Body of pancreas (tissue), 4 donors: ENCODE results near the gene PPP1R15B. TPM values are rescaled to one million over a fixed set of nuclear protein-coding genes. Genes with fewer than 3 reads are reported as not detected.

ENCODE experiments used
- ATAC-seq: fragments of 150-250 bp; one replicate; pipeline ENCODE4 v1.9.1; 2016
- DNase-seq, 4 donors: peaks; one replicate each; pipeline ENCODE4 v3.0.0-alpha.2; 2019
- H3K27ac ChIP-seq, 4 donors: fragments of 200-600 bp; sonication (generic); 1 replicate in 3 of 4; 2 replicates in 1 of 4; pipeline versions ENCODE4 v1.5.1 to v1.6.1; 2016 to 2019; ENCODE audit warnings: mild to moderate bottlenecking in 1 of 4, mixed read lengths in 1 of 4, moderate library complexity in 1 of 4
- H3K27me3 ChIP-seq, 2 donors: fragments of 200-600 bp; sonication (generic); one replicate each; pipeline ENCODE4 v1.6.0; 2016; ENCODE audit warnings: mild to moderate bottlenecking in 1 of 2
- H3K36me3 ChIP-seq, 2 donors: fragments of 200-600 bp; sonication (generic); replicated peaks in 1 of 2; 2 replicates each; pipeline ENCODE4 v1.5.1; 2016; ENCODE audit warnings: low read depth in 2 of 2; ENCODE audit not compliant: insufficient read depth in 1 of 2
- H3K4me1 ChIP-seq: fragments of 200-600 bp; sonication (generic); one replicate; pipeline ENCODE4 v1.6.0; 2016
- H3K4me3 ChIP-seq, 2 donors: fragments of 200-600 bp; sonication (generic); 1 replicate in 1 of 2; 2 replicates in 1 of 2; pipeline ENCODE4 v1.5.1; 2016 to 2019
- H3K9me3 ChIP-seq, 3 donors: fragments of 200-600 bp; sonication (generic); 1 replicate in 2 of 3; 2 replicates in 1 of 3; pipeline ENCODE4 v1.5.1; 2016
- POLR2A ChIP-seq, 3 donors: fragments of 450-650 bp; IDR thresholded peaks; one replicate each; pipeline ENCODE4 v1.6.1; 2016; ENCODE audit warnings: antibody characterized with exemption in 3 of 3, mild to moderate bottlenecking in 2 of 3
- WGBS, 2 donors: methylation state at CpG; one replicate each; pipeline ENCODE4 v1.1.5; 2017; 5-methylcytosine and 5-hydroxymethylcytosine counted together
- intact Hi-C: fragments of 100-400 bp; cut with DNase I; formaldehyde crosslinking; loops from one replicate; pipeline ENCODE4 v1.15.1; 2023
- total RNA-seq, 2 donors: library from RNA; depleted of rRNA; stranded (reverse); fragments of >200 nt; gene quantifications; one replicate each; pipeline ENCODE4 v1.1.0, GENCODE V29; 2016
- TF ChIP-seq, protein P1 (sequence below), 7 experiments: fragments of 450-650 bp in 4 of 7; fragments of 200-600 bp in 3 of 7; sonication (generic) in 3 of 7; IDR thresholded peaks; one replicate each; pipeline ENCODE4 v1.5.1; 2016 to 2019; ENCODE audit warnings: antibody characterized with exemption in 7 of 7

PPP1R15B gene
- total RNA-seq, 2 donors from 2014 or later: 32.9 to 34.3 TPM

DNA sequence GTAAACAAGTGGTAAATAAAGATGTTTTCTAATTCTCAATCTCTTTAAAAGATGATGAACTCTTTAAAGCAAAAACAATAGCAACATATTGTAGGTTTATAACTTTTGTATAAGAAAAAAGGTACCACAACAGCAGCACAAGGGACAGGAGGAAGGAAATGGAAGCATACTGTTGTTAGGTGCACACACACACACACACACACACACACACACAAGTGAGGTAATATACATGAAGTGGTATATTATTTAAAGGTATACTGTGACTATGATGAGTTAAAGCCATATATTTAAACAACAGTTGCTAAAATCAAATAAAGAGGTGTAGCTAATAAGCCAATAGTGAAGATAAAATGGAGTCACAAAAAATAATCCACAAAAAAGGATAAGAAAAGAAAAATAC is 20.0 kb downstream of the PPP1R15B start:
- DNase-seq (no peak), ATAC-seq (no peak)
- peak overlapping the region in 1 of 4 donors; percentile 35 for H3K27ac ChIP-seq
- no peaks in the 10 kb centered on the region for H3K9me3 ChIP-seq
- no peaks in the 10 kb centered on the region for H3K36me3 ChIP-seq
- H3K27me3 ChIP-seq: no peaks in the 10 kb centered on the region
- TF ChIP-seq POLR2A (IDR thresholded peaks at IDR 0.05): no peak
- TF ChIP-seq, protein P1, sequence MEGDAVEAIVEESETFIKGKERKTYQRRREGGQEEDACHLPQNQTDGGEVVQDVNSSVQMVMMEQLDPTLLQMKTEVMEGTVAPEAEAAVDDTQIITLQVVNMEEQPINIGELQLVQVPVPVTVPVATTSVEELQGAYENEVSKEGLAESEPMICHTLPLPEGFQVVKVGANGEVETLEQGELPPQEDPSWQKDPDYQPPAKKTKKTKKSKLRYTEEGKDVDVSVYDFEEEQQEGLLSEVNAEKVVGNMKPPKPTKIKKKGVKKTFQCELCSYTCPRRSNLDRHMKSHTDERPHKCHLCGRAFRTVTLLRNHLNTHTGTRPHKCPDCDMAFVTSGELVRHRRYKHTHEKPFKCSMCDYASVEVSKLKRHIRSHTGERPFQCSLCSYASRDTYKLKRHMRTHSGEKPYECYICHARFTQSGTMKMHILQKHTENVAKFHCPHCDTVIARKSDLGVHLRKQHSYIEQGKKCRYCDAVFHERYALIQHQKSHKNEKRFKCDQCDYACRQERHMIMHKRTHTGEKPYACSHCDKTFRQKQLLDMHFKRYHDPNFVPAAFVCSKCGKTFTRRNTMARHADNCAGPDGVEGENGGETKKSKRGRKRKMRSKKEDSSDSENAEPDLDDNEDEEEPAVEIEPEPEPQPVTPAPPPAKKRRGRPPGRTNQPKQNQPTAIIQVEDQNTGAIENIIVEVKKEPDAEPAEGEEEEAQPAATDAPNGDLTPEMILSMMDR (IDR thresholded peaks at IDR 0.05): no peak
- no peak overlapping the region for H3K4me3 ChIP-seq
- intact Hi-C loops: no loop called here
- H3K4me1 ChIP-seq: peaks cover 15% of the 10 kb centered on the region

DNA sequence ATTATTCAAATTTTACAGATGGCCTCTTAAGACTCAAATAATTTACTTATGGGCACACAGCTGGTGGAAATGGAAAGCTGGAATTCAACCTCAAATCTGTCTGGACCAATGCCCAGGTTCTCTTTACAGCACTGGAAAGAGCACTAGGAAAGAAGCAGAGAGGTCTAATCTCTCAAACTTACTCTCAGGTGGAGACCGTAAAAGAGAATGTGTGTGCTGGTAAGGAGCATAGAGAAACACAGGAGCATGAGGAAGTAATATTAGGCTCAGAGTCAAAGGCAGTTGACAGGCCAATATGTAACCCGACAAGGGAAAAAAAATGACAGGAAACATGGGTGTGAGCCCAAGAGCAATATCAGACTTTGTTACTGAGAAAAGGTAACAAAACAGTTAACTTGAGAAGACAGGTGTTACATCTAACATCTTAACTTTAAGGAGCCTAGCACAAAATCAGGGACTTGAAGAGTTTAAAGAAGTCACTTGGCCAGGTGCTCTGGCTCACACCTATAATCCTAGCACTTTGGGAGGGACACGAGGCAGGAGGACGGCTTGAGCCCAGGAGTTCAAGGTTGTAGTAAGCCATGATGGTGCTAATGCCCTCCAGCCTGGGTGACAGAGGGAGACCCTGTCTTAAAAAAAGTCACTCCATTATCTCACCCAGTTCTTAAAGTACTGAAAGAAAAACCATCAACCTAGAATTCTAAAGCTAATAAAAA is 20.7 kb downstream of the PPP1R15B start:
- no peaks in the 10 kb centered on the region for H3K9me3 ChIP-seq
- no peak overlapping the region for H3K4me3 ChIP-seq
- TF ChIP-seq, protein P1 (IDR thresholded peaks at IDR 0.05): no peak
- TF ChIP-seq POLR2A (IDR thresholded peaks at IDR 0.05): no peak
- H3K4me1 ChIP-seq: peaks cover 15% of the 10 kb centered on the region
- peak; percentile 58 for ATAC-seq
- 8 to 17% methylated on average over 4 of the region's 4 CpGs for WGBS, 2 donors
- H3K27ac ChIP-seq: peak overlapping the region in 3 of 4 donors; percentile 26 to 45 (median 35)
- H3K27me3 ChIP-seq: no peaks in the 10 kb centered on the region
- H3K36me3 ChIP-seq: no peaks in the 10 kb centered on the region
- DNase-seq: no peak
- intact Hi-C loops: no loop called here

DNA sequence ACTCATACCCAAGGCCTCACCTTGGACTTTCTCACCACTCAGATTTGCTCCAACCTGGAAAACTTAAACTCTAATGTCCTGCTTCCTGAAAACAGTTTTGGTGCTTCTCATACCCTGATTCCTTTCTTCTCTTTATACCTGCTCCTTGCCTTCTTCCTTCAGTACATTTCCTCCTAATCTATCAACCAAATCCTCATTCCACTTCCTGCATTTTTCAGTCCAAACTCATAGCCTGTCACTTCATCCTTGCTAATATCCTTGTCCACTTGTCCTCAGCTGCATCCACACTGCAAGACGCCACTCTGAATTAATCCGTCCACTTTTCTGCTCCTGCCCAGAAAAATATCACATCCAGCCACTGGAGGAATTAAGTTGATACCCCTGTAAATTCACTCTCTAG is 25.9 kb downstream of the PPP1R15B start:
- ATAC-seq (no peak), DNase-seq (no peak)
- Histone ChIP-seq H3K4me3 (no peak overlapping the region), H3K9me3 (no peaks in the 10 kb centered on the region), H3K4me1 (peaks cover 37% of the 10 kb centered on the region), H3K36me3 (no peaks in the 10 kb centered on the region), H3K27ac (no peak overlapping the region), H3K27me3 (no peaks in the 10 kb centered on the region)
- WGBS, 2 donors: 95 to 100% methylated on average over 2 of the region's 2 CpGs
- intact Hi-C loops: no loop called here
- TF ChIP-seq, protein P1 (IDR thresholded peaks at IDR 0.05): no peak
- TF ChIP-seq POLR2A (IDR thresholded peaks at IDR 0.05): no peak

DNA sequence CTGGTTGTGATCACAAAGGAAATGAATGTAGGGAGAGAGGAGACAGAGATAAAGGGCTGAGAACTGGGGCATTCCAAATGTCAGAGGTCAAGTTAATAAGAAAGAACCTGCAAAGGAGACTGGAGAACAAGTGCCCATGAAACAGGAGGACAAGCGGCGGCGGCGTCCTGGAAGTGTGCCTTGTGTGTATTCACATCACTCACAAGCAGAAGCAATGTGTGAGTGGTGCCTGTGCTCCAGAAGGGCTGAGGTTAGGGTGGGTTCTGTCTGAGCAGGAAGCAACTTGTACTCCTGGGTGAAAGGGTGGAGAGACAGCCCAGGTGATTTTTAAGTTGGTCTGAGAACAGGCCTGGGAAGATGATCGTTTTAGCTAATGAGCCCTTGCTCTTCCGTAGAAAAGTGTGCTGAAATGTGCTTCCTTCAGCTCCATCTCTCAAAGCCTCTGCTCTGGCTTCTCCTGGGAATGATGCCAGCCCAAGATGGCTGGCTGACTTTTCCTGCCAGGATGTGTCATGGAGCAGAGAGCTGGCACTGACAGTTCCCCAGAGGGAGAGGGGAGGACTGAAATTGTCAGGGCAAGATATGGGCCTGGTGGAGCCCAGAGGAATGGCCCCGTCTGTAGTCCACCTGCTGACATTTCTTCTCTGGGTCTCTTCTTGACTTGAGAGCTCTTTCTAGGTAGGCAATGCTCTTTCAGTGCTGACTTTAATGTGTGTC is 26.8 kb downstream of the PPP1R15B start:
- TF ChIP-seq, protein P1 (IDR thresholded peaks at IDR 0.05): no peak
- no peak for TF ChIP-seq POLR2A (IDR thresholded peaks at IDR 0.05)
- Histone ChIP-seq H3K36me3 (no peaks in the 10 kb centered on the region), H3K9me3 (no peaks in the 10 kb centered on the region), H3K4me3 (no peak overlapping the region), H3K4me1 (peaks cover 36% of the 10 kb centered on the region), H3K27me3 (no peaks in the 10 kb centered on the region), H3K27ac (peak overlapping the region in 3 of 4 donors; percentile 1 to 51 (median 31))
- intact Hi-C loops: no loop called here
- DNase-seq: peak; percentile 53 to 79 (median 62)
- 35 to 43% methylated on average over 7 of the region's 7 CpGs for WGBS, 2 donors
- peak; percentile 62 for ATAC-seq
